KMS-11 (cell line): ENCODE results near the gene APBA2.

ENCODE experiments used
- H2AFZ ChIP-seq: fragments of 200-600 bp; sonication (generic); 2 replicates; pipeline ENCODE4 v1.6.1; 2016; ENCODE audit warnings: antibody characterized with exemption, mixed run types, low read depth
- H3K27ac ChIP-seq: fragments of 200-600 bp; sonication (generic); 2 replicates; pipeline ENCODE4 v1.6.1; 2016; ENCODE audit warnings: mild to moderate bottlenecking, mixed run types
- H3K27me3 ChIP-seq: fragments of 200-600 bp; sonication (generic); 2 replicates; pipeline ENCODE4 v1.6.1; 2017; ENCODE audit warnings: mild to moderate bottlenecking, low read depth, mixed run types, moderate library complexity; ENCODE audit not compliant: insufficient read depth
- H3K36me3 ChIP-seq: fragments of 200-600 bp; sonication (generic); 2 replicates; pipeline ENCODE4 v1.6.1; 2017; ENCODE audit warnings: mild to moderate bottlenecking, mixed run types; ENCODE audit not compliant: insufficient read depth
- H3K4me1 ChIP-seq: fragments of 200-600 bp; sonication (generic); 2 replicates; pipeline ENCODE4 v1.6.1; 2016; ENCODE audit warnings: mild to moderate bottlenecking, low read depth, mixed run types; ENCODE audit not compliant: poor library complexity, severe bottlenecking
- H3K4me2 ChIP-seq: fragments of 200-600 bp; sonication (generic); 2 replicates; pipeline ENCODE4 v1.7.0; 2016; ENCODE audit warnings: mild to moderate bottlenecking, mixed run types
- H3K4me3 ChIP-seq: fragments of 200-600 bp; sonication (generic); IDR thresholded peaks from 2 replicates; pipeline ENCODE4 v1.6.1; 2017; ENCODE audit warnings: low read depth, low read length, mixed read lengths; ENCODE audit not compliant: insufficient read depth
- H3K79me2 ChIP-seq: fragments of 200-600 bp; sonication (generic); 2 replicates; pipeline ENCODE4 v1.6.1; 2016; ENCODE audit warnings: low read depth, mixed run types; ENCODE audit not compliant: insufficient read depth
- H3K9ac ChIP-seq: fragments of 200-600 bp; sonication (generic); 2 replicates; pipeline ENCODE4 v1.6.1; 2016; ENCODE audit warnings: mild to moderate bottlenecking, mixed run types
- H4K20me1 ChIP-seq: fragments of 200-600 bp; sonication (generic); 2 replicates; pipeline ENCODE4 v1.6.1; 2016; ENCODE audit warnings: mild to moderate bottlenecking, mixed run types; ENCODE audit not compliant: insufficient read depth
- CTCF ChIP-seq: fragments of 200-600 bp; sonication (generic); conservative IDR thresholded peaks from 2 replicates; pipeline ENCODE4 v1.6.1; 2017; ENCODE audit warnings: low read depth, mild to moderate bottlenecking, antibody characterized with exemption, low read length, moderate library complexity, mixed read lengths

APBA2 gene

GRCh38 chr15:29114221-29115092, 228.7 kb downstream of the APBA2 start:
- no peak for TF ChIP-seq CTCF
- no peak overlapping the region for H3K9ac ChIP-seq
- H2AFZ ChIP-seq = no peak overlapping the region

GRCh38 chr15:29115093-29115991, 229.6 kb downstream of the APBA2 start:
- no peak for TF ChIP-seq CTCF
- H4K20me1 ChIP-seq = no peaks in the 10 kb centered on the region
- H3K4me2 ChIP-seq = no peak overlapping the region
- no peak overlapping the region for H3K4me3 ChIP-seq
- H3K79me2 ChIP-seq = no peaks in the 10 kb centered on the region
- H2AFZ ChIP-seq = no peak overlapping the region
- H3K27ac ChIP-seq = no peak overlapping the region
- H3K27me3 ChIP-seq = no peaks in the 10 kb centered on the region
- H3K4me1 ChIP-seq = no peaks in the 10 kb centered on the region
- no peak overlapping the region for H3K9ac ChIP-seq
- H3K36me3 ChIP-seq = no peaks in the 10 kb centered on the region

More at GRCh38 chr15:29114221-29115092, 228.7 kb downstream of the APBA2 start:
- no peak overlapping the region for H3K27ac ChIP-seq
- H3K27me3 ChIP-seq = no peaks in the 10 kb centered on the region
- no peaks in the 10 kb centered on the region for H4K20me1 ChIP-seq
- no peaks in the 10 kb centered on the region for H3K36me3 ChIP-seq
- no peak overlapping the region for H3K4me3 ChIP-seq
- H3K4me1 ChIP-seq = no peaks in the 10 kb centered on the region
- H3K4me2 ChIP-seq = no peak overlapping the region
- no peaks in the 10 kb centered on the region for H3K79me2 ChIP-seq

GRCh38 chr15:29116970-29117700, 231.4 kb downstream of the APBA2 start:
- no peaks in the 10 kb centered on the region for H3K4me1 ChIP-seq
- no peaks in the 10 kb centered on the region for H3K36me3 ChIP-seq
- no peaks in the 10 kb centered on the region for H3K79me2 ChIP-seq
- no peak overlapping the region for H3K4me2 ChIP-seq
- no peak overlapping the region for H3K9ac ChIP-seq
- no peaks in the 10 kb centered on the region for H4K20me1 ChIP-seq
- no peak overlapping the region for H2AFZ ChIP-seq
- H3K27me3 ChIP-seq = no peaks in the 10 kb centered on the region
- no peak overlapping the region for H3K27ac ChIP-seq
- no peak for TF ChIP-seq CTCF
- no peak overlapping the region for H3K4me3 ChIP-seq

- H4K20me1 ChIP-seq = no peaks in the 10 kb centered on the region
- no peak overlapping the region for H3K9ac ChIP-seq
- H3K4me3 ChIP-seq = no peak overlapping the region
- H3K27me3 ChIP-seq = no peaks in the 10 kb centered on the region
- no peak overlapping the region for H2AFZ ChIP-seq
- H3K79me2 ChIP-seq = no peaks in the 10 kb centered on the region
- no peaks in the 10 kb centered on the region for H3K4me1 ChIP-seq
- no peak overlapping the region for H3K4me2 ChIP-seq
- TF ChIP-seq CTCF = no peak
- no peaks in the 10 kb centered on the region for H3K36me3 ChIP-seq
- H3K27ac ChIP-seq = no peak overlapping the region
These were observed 232.0 kb downstream of the APBA2 start for GRCh38 chr15:29117778-29118177.
